Pulmonary artery endothelial cell (primary cell): ENCODE data around the gene MAGI3. TPM values are rescaled to one million over a fixed set of nuclear protein-coding genes. Genes with fewer than 3 reads are reported as not detected.
"Not testable (repeated sequence)": the region's sequence is repeated elsewhere in the genome, so short reads cannot be mapped to it uniquely, and the experiment has no call there.

ENCODE experiments used
- DNase-seq: peaks from one replicate; pipeline ENCODE4 v3.0.0-alpha.2; 2011; ENCODE audit warnings: low read depth, low spot score
- total RNA-seq: library from RNA; depleted of rRNA; stranded (reverse); fragments of >200 nt; gene quantifications from 2 replicates; pipeline ENCODE4 v1.2.3, GENCODE V29; 2014

Gene MAGI3
- total RNA-seq, 1 donor from 2014 or later, result 11.8 TPM

GRCh38 chr1:113686891-113687618 lies 296.7 kb downstream of the MAGI3 start:
- DNase-seq, result no peak

- no peak for DNase-seq
These were observed 300.9 kb downstream of the MAGI3 start for GRCh38 chr1:113691184-113691583.

GRCh38 chr1:113692342-113692741 lies 302.0 kb downstream of the MAGI3 start:
- DNase-seq, result no peak

- DNase-seq, result no peak
These were observed 302.6 kb downstream of the MAGI3 start for GRCh38 chr1:113692824-113693431.

- no peak for DNase-seq
These were observed 304.6 kb downstream of the MAGI3 start for GRCh38 chr1:113694910-113695309.

DNA sequence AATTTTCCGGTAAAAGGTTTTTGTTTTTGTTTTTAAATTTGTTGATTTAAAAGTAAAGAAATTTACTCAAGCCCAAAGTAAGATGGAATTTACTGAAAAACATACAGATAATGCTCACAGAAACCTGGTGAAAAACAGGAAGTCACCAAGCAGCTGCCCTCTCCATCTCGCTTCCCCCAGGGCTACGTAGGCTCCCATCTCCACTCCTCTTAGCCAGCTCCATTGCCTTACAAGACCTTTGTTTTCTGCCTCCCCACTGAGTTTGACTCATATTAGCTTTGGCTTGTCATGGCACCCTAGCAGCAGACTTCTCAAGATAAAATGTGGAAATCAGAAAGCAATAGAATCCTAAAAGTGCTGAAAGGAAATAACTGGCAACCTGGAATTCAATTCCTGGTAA lies 311.1 kb downstream of the MAGI3 start:
- DNase-seq, result no peak

DNA sequence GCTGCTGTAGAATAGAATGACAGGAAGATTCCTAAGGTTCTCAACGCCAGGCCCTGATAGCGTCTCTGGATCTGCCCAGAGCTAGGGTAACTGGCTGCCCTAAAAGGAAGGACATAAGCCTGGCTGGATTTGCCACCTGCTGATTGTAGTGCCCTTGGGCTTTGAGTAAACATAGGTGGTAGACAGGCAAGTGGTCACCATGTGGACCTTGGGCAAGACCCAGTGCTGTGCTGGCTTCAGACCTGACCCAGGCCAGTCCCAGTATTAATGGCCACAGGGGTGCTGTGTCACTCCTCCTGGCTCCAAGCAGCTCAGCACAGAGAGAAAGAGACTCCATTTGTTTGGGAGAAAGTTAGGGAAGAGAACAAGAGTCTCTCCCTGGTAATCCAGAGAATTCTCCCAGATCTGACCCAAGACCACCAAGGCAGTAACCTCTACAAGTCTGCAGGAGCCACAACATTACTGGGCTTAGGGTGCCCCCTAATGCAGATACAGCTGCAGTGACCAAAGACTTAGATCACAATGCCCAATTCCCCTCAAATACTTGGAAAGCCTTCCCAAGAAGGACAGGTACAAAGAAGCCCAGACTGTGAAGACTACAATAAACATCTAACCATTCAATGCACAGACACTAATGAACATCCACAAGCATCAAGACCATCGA lies 324.4 kb downstream of the MAGI3 start:
- no peak for DNase-seq

DNA sequence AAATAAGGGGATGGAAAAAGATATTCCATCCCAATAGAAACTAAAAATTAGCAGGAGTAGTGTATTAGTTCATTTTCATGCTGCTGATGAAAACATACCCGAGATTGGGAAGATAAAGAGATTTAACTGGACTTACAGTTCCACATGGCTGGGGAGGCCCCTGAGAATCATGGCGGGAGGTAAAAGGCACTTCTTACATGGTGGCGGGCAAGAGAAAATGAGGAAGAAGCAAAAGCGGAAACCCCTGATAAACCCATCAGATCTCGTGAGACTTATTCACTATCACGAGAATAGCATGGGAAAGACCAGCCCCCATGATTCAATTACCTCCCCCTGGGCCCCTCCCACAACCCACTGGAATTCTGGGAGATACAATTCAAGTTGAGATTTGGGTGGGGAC lies 327.2 kb downstream of the MAGI3 start:
- not testable (repeated sequence) for DNase-seq

DNA sequence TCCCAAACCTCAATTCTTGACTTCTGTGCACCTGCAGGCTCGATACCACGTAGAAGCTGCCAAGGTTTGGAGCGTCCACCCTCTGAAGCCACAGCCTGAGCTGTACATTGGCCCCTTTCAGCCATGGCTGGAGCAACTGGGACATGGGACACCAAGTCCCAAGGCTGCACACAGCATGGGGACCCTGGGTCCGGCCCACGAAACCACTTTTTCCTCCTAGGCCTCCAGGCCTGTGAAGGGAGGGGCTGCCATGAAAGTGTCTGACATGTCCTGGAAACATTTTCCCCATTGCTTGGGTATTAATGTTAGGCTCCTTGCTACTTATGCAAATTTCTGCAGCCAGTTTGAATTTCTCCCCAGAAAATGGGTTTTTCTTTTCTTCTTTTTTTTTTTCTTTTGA lies 328.3 kb downstream of the MAGI3 start:
- DNase-seq, result not testable (repeated sequence)

GRCh38 chr1:113721010-113721409 lies 330.7 kb downstream of the MAGI3 start:
- DNase-seq, result no peak

- no peak for DNase-seq
These were observed 342.5 kb downstream of the MAGI3 start for GRCh38 chr1:113732802-113733201.

DNA sequence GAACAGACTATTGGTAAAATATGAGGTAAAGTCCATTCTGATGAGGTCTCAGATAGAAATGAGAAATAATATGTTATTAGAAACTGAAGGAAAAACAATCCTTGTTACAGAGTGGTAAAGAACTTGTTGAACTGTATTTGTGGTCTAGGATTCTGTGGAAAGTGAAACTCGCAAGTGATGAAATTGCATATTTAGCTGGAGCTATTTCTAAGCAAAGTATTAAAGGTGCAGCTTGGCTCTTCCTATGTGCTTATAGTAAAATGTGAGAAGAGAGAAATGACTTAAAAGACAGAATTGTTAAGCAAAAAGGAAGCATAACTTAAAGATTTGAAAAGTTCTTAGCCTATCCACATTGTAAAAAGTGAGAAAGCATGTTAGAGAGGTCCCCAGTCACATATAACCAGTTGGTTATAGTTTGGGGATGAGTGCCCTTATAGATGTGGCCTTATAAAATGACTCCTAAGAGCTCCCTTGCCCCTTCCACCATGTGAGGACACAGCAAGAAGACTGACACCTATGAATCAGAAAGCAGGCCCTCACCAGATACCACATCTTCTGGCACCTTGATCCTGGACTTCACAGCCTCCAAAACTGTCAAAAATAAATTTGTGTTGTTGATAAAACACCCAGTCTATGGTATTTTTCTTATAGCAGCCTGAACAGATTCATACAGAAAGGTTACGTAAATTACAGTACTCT lies 344.2 kb downstream of the MAGI3 start:
- no peak for DNase-seq
